Measurements from ENCODE around the gene HLX.
A peak's percentile ranks its signal among the peaks of the same experiment; 100 is the strongest.

Gene HLX

GRCh38 chr1:220876511-220877376 is 2.5 kb upstream of the HLX start:
- POLR2A ChIA-PET, result no interaction called here
- CTCF ChIA-PET, result interaction anchor here (0.7 kb wide), 2 partner anchors 327 to 1758 kb away, joined by 3 read pairs; no protein-coding TSS in a partner anchor
- DNase-seq (ENCODE audit: extremely low spot score), result no peak
- TF ChIP-seq LEF1 (IDR thresholded peaks at IDR 0.05; ENCODE audit: borderline replicate concordance), result no peak
- no peak for TF ChIP-seq BHLHE40 (IDR thresholded peaks at IDR 0.05; ENCODE audit: borderline replicate concordance)
- no peak for TF ChIP-seq HDGF (IDR thresholded peaks at IDR 0.05; ENCODE audit: borderline replicate concordance)
- no peak for TF ChIP-seq ZNF384 (IDR thresholded peaks at IDR 0.05)

GRCh38 chr1:220877377-220878095 is 1.7 kb upstream of the HLX start:
- CTCF ChIA-PET, result interaction anchor here (0.7 kb wide), 1 partner anchor 554 kb away, joined by 3 read pairs; no protein-coding TSS in a partner anchor

GRCh38 chr1:220878191-220879075 is 810 bp upstream of the HLX start:
- CTCF ChIA-PET, result interaction anchor here (0.7 kb wide), 1 partner anchor 553 kb away, joined by 3 read pairs; no protein-coding TSS in a partner anchor
- no peak for DNase-seq (ENCODE audit: extremely low spot score)
- peak; percentile 76 for TF ChIP-seq L3MBTL2 (conservative IDR thresholded peaks at IDR 0.05)
- peak; percentile 13; the same call in 1 of the 2 replicates for TF ChIP-seq PKNOX1 (IDR thresholded peaks at IDR 0.05)
- no peak for TF ChIP-seq FOXM1 (IDR thresholded peaks at IDR 0.05; ENCODE audit: borderline replicate concordance)
- POLR2A ChIA-PET, result interaction anchor here (0.6 to 1.0 kb wide), 5 partner anchors 103 to 457 kb away, joined by 3 to 4 read pairs (median 3); no protein-coding TSS in a partner anchor

More at GRCh38 chr1:220877377-220878095, 1.7 kb upstream of the HLX start:
- POLR2A ChIA-PET, result no interaction called here
- TF ChIP-seq ZNF384 (IDR thresholded peaks at IDR 0.05) (no peak), ELF4 (IDR thresholded peaks at IDR 0.05) (no peak), FOXM1 (IDR thresholded peaks at IDR 0.05; ENCODE audit: borderline replicate concordance) (no peak), SUZ12 (IDR thresholded peaks at IDR 0.05) (no peak), BHLHE40 (IDR thresholded peaks at IDR 0.05; ENCODE audit: borderline replicate concordance) (no peak), L3MBTL2 (conservative IDR thresholded peaks at IDR 0.05) (no peak), LEF1 (IDR thresholded peaks at IDR 0.05; ENCODE audit: borderline replicate concordance) (no peak), HDGF (IDR thresholded peaks at IDR 0.05; ENCODE audit: borderline replicate concordance) (no peak), ARNT (IDR thresholded peaks at IDR 0.05) (no peak), FOXA1 (IDR thresholded peaks at IDR 0.05) (no peak), NFRKB (IDR thresholded peaks at IDR 0.05) (no peak), SP1 (IDR thresholded peaks at IDR 0.05) (no peak)
- DNase-seq (ENCODE audit: extremely low spot score), result no peak

GRCh38 chr1:220879509-220880361 is 492 bp downstream of the HLX start:
- ChIA-PET CTCF (interaction anchor here (0.5 kb wide), 1 partner anchor 686 kb away, joined by 3 read pairs; no protein-coding TSS in a partner anchor), POLR2A (interaction anchor here (0.5 to 1.0 kb wide), 6 partner anchors 21 to 551 kb away, joined by 3 to 5 read pairs (median 3); no protein-coding TSS in a partner anchor)
- DNase-seq (ENCODE audit: extremely low spot score), result peak; percentile 70
- TF ChIP-seq NFRKB (IDR thresholded peaks at IDR 0.05) (no peak), FOXK2 (IDR thresholded peaks at IDR 0.05) (no peak)

- TF ChIP-seq FOXM1 (IDR thresholded peaks at IDR 0.05; ENCODE audit: borderline replicate concordance) (no peak), ARNT (IDR thresholded peaks at IDR 0.05) (no peak), BHLHE40 (IDR thresholded peaks at IDR 0.05; ENCODE audit: borderline replicate concordance) (no peak), CTBP1 (IDR thresholded peaks at IDR 0.05; ENCODE audit: borderline replicate concordance) (no peak), SP1 (IDR thresholded peaks at IDR 0.05) (no peak), LEF1 (IDR thresholded peaks at IDR 0.05; ENCODE audit: borderline replicate concordance) (no peak), HDGF (IDR thresholded peaks at IDR 0.05; ENCODE audit: borderline replicate concordance) (no peak), NFRKB (IDR thresholded peaks at IDR 0.05) (no peak), FOXA1 (IDR thresholded peaks at IDR 0.05) (no peak), ZNF384 (IDR thresholded peaks at IDR 0.05) (no peak), TARDBP (IDR thresholded peaks at IDR 0.05) (no peak)
- no peak for DNase-seq (ENCODE audit: extremely low spot score)
- CTCF ChIA-PET, result no interaction called here
- POLR2A ChIA-PET, result no interaction called here
Measured at GRCh38 chr1:220880362-220880670, 1.1 kb downstream of the HLX start.

- no peak for TF ChIP-seq HDGF (IDR thresholded peaks at IDR 0.05; ENCODE audit: borderline replicate concordance)
- no peak for TF ChIP-seq NFRKB (IDR thresholded peaks at IDR 0.05)
- TF ChIP-seq L3MBTL2 (conservative IDR thresholded peaks at IDR 0.05), result 0 out of 2 replicates have a peak, but pooled peaks have one; percentile 9
- TF ChIP-seq TARDBP (IDR thresholded peaks at IDR 0.05), result no peak
- no peak for TF ChIP-seq CTBP1 (IDR thresholded peaks at IDR 0.05; ENCODE audit: borderline replicate concordance)
- TF ChIP-seq FOXM1 (IDR thresholded peaks at IDR 0.05; ENCODE audit: borderline replicate concordance), result no peak
- ChIA-PET POLR2A (no interaction called here), CTCF (no interaction called here)
- peak; percentile 39 for DNase-seq (ENCODE audit: extremely low spot score)
Measured at GRCh38 chr1:220880726-220881506, 1.7 kb downstream of the HLX start.
